ENCODE data around the gene EVC2.

The EVC2 gene

DNA sequence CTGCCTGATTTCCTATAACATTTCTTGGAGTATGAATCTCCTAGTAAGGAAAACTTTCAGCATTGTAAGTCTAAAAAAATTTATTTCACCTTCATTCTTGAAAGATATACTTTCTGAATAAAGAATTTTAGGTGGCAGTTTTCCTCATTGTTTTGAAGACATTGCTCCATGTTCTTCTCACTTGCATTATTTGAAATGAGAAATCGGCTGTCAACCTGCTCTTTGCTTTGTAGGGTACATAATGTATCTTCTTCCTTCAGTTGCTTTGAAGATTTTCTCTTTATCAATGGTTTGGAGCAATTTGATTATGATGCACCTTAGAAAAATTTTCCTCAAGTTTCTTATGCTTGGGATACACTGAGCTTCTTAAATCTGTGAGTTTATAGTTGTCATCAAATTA is 120.3 kb downstream of the EVC2 start:
- Histone ChIP-seq H3K4me2 (ENCODE audit: low read length) (no peak overlapping the region), H3K36me3 (replicated peaks; ENCODE audit: low read depth, low read length) (peaks cover 37% of the 10 kb centered on the region), H3K27me3 (ENCODE audit: low read depth, low read length) (no peaks in the 10 kb centered on the region), H3K4me1 (ENCODE audit: low read length) (peaks cover 9% of the 10 kb centered on the region; the same call in 1 of the 2 replicates), H2AFZ (ENCODE audit: low read depth, low read length) (no peak overlapping the region), H3K9ac (ENCODE audit: low read length) (no peak overlapping the region), H3K4me3 (ENCODE audit: low read length) (no peak overlapping the region), H3K27ac (ENCODE audit: low read length) (peak overlapping the region; percentile 37; the same call in 1 of the 2 replicates), H3K9me3 (ENCODE audit: insufficient read depth, low read length) (peaks cover 12% of the 10 kb centered on the region), H3K79me2 (ENCODE audit: low read length) (no peaks in the 10 kb centered on the region), H4K20me1 (ENCODE audit: insufficient read depth, low read length) (no peaks in the 10 kb centered on the region)
- TF ChIP-seq, protein P1, sequence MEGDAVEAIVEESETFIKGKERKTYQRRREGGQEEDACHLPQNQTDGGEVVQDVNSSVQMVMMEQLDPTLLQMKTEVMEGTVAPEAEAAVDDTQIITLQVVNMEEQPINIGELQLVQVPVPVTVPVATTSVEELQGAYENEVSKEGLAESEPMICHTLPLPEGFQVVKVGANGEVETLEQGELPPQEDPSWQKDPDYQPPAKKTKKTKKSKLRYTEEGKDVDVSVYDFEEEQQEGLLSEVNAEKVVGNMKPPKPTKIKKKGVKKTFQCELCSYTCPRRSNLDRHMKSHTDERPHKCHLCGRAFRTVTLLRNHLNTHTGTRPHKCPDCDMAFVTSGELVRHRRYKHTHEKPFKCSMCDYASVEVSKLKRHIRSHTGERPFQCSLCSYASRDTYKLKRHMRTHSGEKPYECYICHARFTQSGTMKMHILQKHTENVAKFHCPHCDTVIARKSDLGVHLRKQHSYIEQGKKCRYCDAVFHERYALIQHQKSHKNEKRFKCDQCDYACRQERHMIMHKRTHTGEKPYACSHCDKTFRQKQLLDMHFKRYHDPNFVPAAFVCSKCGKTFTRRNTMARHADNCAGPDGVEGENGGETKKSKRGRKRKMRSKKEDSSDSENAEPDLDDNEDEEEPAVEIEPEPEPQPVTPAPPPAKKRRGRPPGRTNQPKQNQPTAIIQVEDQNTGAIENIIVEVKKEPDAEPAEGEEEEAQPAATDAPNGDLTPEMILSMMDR (IDR thresholded peaks at IDR 0.05; ENCODE audit: low read depth, low read length) = no peak
- no peak for TF ChIP-seq EZH2phosphoT487 (IDR thresholded peaks at IDR 0.05; ENCODE audit: low read depth)

DNA sequence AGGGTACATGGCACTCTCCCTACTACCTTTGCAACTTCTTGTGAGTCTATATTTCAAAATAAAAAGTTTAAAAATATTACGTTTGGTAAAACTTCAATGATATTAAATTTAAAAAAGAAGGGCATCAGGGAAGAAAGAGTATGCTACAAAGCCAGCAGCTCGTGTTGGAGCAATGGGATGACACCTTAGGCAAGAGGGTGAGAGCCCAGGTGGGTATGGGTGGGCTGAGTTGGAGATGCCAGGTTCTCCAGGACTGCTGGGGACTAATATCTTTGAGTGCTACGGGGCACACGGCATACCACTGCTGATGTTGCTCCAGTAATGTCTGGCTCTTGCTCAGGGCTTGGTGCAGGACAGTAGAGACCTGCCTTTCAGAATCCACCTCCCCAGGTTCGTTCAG is 132.4 kb downstream of the EVC2 start:
- Histone ChIP-seq H3K27me3 (ENCODE audit: low read depth, low read length) (no peaks in the 10 kb centered on the region), H3K9me3 (ENCODE audit: insufficient read depth, low read length) (no peaks in the 10 kb centered on the region), H3K4me2 (ENCODE audit: low read length) (no peak overlapping the region), H3K4me1 (ENCODE audit: low read length) (no peaks in the 10 kb centered on the region), H3K79me2 (ENCODE audit: low read length) (no peaks in the 10 kb centered on the region), H3K36me3 (replicated peaks; ENCODE audit: low read depth, low read length) (peaks cover 8% of the 10 kb centered on the region), H3K27ac (ENCODE audit: low read length) (no peak overlapping the region), H3K4me3 (ENCODE audit: low read length) (no peak overlapping the region), H2AFZ (ENCODE audit: low read depth, low read length) (no peak overlapping the region), H3K9ac (ENCODE audit: low read length) (no peak overlapping the region), H4K20me1 (ENCODE audit: insufficient read depth, low read length) (no peaks in the 10 kb centered on the region)
- TF ChIP-seq, protein P1 (IDR thresholded peaks at IDR 0.05; ENCODE audit: low read depth, low read length) = no peak
- TF ChIP-seq EZH2phosphoT487 (IDR thresholded peaks at IDR 0.05; ENCODE audit: low read depth) = no peak

DNA sequence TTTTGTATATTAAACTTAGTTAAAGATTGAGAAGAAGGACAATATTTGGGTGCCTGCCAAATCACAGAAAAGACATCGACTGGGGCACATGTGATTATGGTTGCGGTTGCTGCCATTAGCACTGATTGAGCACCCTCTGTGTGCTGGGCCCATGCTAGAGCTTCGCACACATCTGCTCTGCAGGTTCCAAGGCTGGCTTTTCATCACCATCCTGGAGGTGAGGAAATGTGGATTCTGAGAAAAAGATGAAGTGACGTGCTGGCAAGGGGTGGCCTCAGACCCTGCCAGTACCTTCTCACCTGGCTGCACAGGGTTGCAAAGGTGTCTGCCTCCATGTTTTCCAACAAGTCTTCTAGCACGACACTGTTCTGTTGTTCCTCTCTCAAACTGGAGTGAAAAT is 134.0 kb downstream of the EVC2 start:
- no peaks in the 10 kb centered on the region for H3K79me2 ChIP-seq (ENCODE audit: low read length)
- no peak overlapping the region for H2AFZ ChIP-seq (ENCODE audit: low read depth, low read length)
- TF ChIP-seq, protein P1 (IDR thresholded peaks at IDR 0.05; ENCODE audit: low read depth, low read length) = no peak
- no peak for TF ChIP-seq EZH2phosphoT487 (IDR thresholded peaks at IDR 0.05; ENCODE audit: low read depth)
- H3K4me2 ChIP-seq (ENCODE audit: low read length) = no peak overlapping the region
- no peaks in the 10 kb centered on the region for H3K9me3 ChIP-seq (ENCODE audit: insufficient read depth, low read length)
- H3K4me3 ChIP-seq (ENCODE audit: low read length) = no peak overlapping the region
- no peak overlapping the region for H3K27ac ChIP-seq (ENCODE audit: low read length)
- H3K27me3 ChIP-seq (ENCODE audit: low read depth, low read length) = no peaks in the 10 kb centered on the region
- H3K36me3 ChIP-seq (replicated peaks; ENCODE audit: low read depth, low read length) = peaks cover 8% of the 10 kb centered on the region
- no peaks in the 10 kb centered on the region for H3K4me1 ChIP-seq (ENCODE audit: low read length)
- H4K20me1 ChIP-seq (ENCODE audit: insufficient read depth, low read length) = no peaks in the 10 kb centered on the region
- H3K9ac ChIP-seq (ENCODE audit: low read length) = no peak overlapping the region

DNA sequence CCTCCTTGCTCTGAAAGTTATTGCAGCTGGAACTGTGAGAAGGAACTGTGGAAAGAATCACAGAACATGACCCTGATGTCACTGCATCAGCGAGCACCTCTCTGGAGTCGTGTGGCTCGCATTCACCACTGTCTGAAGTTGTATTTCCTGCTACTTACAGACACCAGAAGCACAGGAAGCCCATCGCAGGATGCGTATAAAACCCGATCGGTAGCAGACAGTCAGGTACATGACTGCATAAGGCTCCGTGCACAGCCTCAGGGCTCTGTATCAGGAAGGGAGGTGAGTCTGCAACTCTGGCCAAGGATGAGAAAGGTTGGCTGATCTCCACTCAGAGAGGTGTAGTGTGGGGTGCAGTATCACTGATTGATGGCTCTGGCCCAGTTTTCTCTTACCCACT is 134.4 kb downstream of the EVC2 start:
- Histone ChIP-seq H3K36me3 (replicated peaks; ENCODE audit: low read depth, low read length) (peaks cover 8% of the 10 kb centered on the region), H3K9ac (ENCODE audit: low read length) (no peak overlapping the region), H3K27ac (ENCODE audit: low read length) (no peak overlapping the region), H3K79me2 (ENCODE audit: low read length) (no peaks in the 10 kb centered on the region), H3K4me3 (ENCODE audit: low read length) (no peak overlapping the region), H3K4me1 (ENCODE audit: low read length) (no peaks in the 10 kb centered on the region), H4K20me1 (ENCODE audit: insufficient read depth, low read length) (no peaks in the 10 kb centered on the region), H3K27me3 (ENCODE audit: low read depth, low read length) (no peaks in the 10 kb centered on the region), H3K9me3 (ENCODE audit: insufficient read depth, low read length) (no peaks in the 10 kb centered on the region), H2AFZ (ENCODE audit: low read depth, low read length) (no peak overlapping the region), H3K4me2 (ENCODE audit: low read length) (no peak overlapping the region)
- no peak for TF ChIP-seq EZH2phosphoT487 (IDR thresholded peaks at IDR 0.05; ENCODE audit: low read depth)
- TF ChIP-seq, protein P1 (IDR thresholded peaks at IDR 0.05; ENCODE audit: low read depth, low read length) = no peak

Data from OCI-LY3 (cell line).